Measurements from ENCODE around the gene COL19A1. TPM values are rescaled to one million over a fixed set of nuclear protein-coding genes. Genes with fewer than 3 reads are reported as not detected.

The COL19A1 gene
- total RNA-seq, 4 donors from 2014 or later = 0.19 TPM; not detected in 3

DNA sequence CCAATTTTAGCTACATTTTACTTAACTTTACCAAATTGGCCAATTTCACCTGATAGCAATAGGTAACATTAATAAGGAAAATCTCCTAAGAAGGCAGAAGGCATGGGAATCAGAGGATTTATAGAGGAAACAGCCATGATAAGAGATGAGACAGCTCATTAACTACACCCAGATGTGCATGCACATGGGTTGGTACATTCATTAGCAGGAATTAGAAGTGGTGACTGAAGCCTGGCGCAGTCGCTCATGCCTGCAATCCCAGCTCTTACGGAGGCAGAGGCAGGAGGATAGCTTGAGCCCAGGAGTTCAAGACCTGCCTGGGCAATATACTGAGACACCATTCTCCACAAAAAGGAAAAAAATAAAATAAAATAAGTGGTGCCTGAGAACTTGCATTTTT, 263.0 kb downstream of the COL19A1 start:
- no peak overlapping the region for H3K27ac ChIP-seq
- DNase-seq = no peak
- intact Hi-C loops (cut with DNase I) = no loop called here
- WGBS, 2 donors = 84 to 89% methylated on average over 3 of the region's 3 CpGs
- TF ChIP-seq, protein P1, sequence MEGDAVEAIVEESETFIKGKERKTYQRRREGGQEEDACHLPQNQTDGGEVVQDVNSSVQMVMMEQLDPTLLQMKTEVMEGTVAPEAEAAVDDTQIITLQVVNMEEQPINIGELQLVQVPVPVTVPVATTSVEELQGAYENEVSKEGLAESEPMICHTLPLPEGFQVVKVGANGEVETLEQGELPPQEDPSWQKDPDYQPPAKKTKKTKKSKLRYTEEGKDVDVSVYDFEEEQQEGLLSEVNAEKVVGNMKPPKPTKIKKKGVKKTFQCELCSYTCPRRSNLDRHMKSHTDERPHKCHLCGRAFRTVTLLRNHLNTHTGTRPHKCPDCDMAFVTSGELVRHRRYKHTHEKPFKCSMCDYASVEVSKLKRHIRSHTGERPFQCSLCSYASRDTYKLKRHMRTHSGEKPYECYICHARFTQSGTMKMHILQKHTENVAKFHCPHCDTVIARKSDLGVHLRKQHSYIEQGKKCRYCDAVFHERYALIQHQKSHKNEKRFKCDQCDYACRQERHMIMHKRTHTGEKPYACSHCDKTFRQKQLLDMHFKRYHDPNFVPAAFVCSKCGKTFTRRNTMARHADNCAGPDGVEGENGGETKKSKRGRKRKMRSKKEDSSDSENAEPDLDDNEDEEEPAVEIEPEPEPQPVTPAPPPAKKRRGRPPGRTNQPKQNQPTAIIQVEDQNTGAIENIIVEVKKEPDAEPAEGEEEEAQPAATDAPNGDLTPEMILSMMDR (IDR thresholded peaks at IDR 0.05) = no peak
- TF ChIP-seq POLR2A (IDR thresholded peaks at IDR 0.05) = no peak
- H3K9me3 ChIP-seq = no peaks in the 10 kb centered on the region
- no peaks in the 10 kb centered on the region for H3K4me1 ChIP-seq
- no peak overlapping the region for H3K4me3 ChIP-seq
- no peaks in the 10 kb centered on the region for H3K36me3 ChIP-seq
- no peaks in the 10 kb centered on the region for H3K27me3 ChIP-seq

DNA sequence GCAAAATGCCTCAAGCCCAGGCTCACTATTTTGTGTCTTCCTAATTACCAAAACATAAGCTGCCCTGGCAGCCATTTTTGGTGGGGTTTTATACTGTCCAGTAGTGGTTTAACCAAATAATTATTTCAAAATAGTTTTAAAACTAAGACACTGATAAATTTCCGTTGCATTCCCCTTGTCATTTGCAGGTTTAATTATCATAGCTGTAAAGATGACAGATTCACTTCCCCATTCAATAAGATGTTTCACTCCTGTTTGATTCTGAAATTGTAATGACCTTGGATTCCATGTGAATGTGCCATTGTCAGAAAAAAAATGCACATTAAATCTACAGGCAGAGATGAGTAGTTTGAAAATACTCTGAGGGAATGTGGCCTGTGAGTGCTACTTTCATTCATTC, 264.5 kb downstream of the COL19A1 start:
- WGBS, 2 donors = 64% methylated on average over 1 of the region's 1 CpG
- H3K4me3 ChIP-seq = no peak overlapping the region
- H3K4me1 ChIP-seq = no peaks in the 10 kb centered on the region
- H3K27ac ChIP-seq = no peak overlapping the region
- TF ChIP-seq, protein P1 (IDR thresholded peaks at IDR 0.05) = no peak
- no peak for TF ChIP-seq POLR2A (IDR thresholded peaks at IDR 0.05)
- no peak for DNase-seq
- H3K9me3 ChIP-seq = no peaks in the 10 kb centered on the region
- no peaks in the 10 kb centered on the region for H3K36me3 ChIP-seq
- H3K27me3 ChIP-seq = no peaks in the 10 kb centered on the region
- intact Hi-C loops (cut with DNase I) = no loop called here

DNA sequence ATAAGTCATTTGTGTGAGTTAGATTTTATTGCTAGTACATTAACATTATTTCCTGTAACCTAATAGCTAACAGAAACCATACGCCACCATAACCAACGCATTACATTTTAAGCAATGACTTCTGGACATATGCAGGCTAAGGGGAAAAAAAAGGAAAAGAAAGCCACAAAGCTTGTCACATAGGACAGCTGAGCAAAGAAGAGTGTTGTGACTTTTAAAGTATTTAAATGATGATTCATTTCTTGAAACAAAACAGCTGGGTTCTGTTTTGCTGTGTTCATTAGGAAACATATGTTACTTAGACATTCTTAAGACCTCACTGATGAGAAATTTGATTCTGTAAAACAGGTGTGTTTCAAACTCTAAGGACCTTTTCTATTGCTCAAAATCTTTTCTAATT, 265.2 kb downstream of the COL19A1 start:
- H3K4me1 ChIP-seq = no peaks in the 10 kb centered on the region
- TF ChIP-seq, protein P1 (IDR thresholded peaks at IDR 0.05) = no peak
- no peak for TF ChIP-seq POLR2A (IDR thresholded peaks at IDR 0.05)
- H3K36me3 ChIP-seq = no peaks in the 10 kb centered on the region
- H3K9me3 ChIP-seq = no peaks in the 10 kb centered on the region
- intact Hi-C loops (cut with DNase I) = no loop called here
- no peak overlapping the region for H3K27ac ChIP-seq
- DNase-seq = no peak
- H3K4me3 ChIP-seq = no peak overlapping the region
- 43 to 62% methylated on average over 2 of the region's 2 CpGs for WGBS, 2 donors
- no peaks in the 10 kb centered on the region for H3K27me3 ChIP-seq

DNA sequence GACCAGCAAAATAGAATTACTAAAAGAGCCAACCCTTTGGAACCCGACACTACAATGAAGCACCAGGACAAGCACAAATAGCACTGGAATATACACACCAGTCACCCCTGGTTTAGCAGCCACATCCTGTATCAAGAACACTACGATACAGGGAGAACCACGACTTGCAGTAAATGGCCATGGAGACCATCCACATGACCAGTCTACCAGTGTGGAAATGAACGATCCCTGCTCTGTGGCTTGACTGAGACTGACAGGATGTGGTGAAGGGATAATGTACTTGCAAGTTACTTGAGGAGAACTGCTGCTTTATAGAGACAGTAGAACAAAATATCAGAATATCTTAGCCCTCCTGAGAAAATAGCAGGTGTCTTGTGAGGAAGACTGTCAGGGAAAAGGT, 266.9 kb downstream of the COL19A1 start:
- no peak for TF ChIP-seq POLR2A (IDR thresholded peaks at IDR 0.05)
- TF ChIP-seq, protein P1 (IDR thresholded peaks at IDR 0.05) = no peak
- no peak overlapping the region for H3K4me3 ChIP-seq
- 62 to 70% methylated on average over 4 of the region's 4 CpGs for WGBS, 2 donors
- no peaks in the 10 kb centered on the region for H3K9me3 ChIP-seq
- no peaks in the 10 kb centered on the region for H3K36me3 ChIP-seq
- no peak for DNase-seq
- no peaks in the 10 kb centered on the region for H3K27me3 ChIP-seq
- no peak overlapping the region for H3K27ac ChIP-seq
- no peaks in the 10 kb centered on the region for H3K4me1 ChIP-seq
- intact Hi-C loops (cut with DNase I) = no loop called here

DNA sequence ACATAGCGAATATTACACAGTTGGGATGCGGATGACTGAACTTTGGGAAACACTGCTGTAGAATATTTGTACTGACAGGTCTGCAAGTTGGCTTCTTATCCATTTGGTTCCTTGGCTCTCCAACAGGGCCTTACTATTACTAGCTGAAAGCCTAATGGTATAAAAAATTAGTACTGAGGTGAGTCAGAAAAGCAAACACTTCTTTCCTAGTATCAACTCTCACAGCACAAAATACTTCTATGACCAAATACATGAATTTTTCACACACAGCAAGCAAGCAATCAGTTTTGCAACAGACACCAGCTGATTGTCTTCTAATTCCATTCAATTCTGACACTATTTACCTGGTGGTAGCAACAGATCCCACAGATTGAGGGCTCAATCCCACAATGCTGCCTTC, 268.2 kb downstream of the COL19A1 start:
- no peak for DNase-seq
- intact Hi-C loops (cut with DNase I) = no loop called here

More for the DNA sequence above, 268.2 kb downstream of the COL19A1 start:
- Histone ChIP-seq H3K27me3 (no peaks in the 10 kb centered on the region), H3K4me3 (no peak overlapping the region), H3K36me3 (no peaks in the 10 kb centered on the region), H3K27ac (no peak overlapping the region), H3K9me3 (no peaks in the 10 kb centered on the region), H3K4me1 (no peaks in the 10 kb centered on the region)
- TF ChIP-seq POLR2A (IDR thresholded peaks at IDR 0.05) = no peak
- TF ChIP-seq, protein P1 (IDR thresholded peaks at IDR 0.05) = no peak
- WGBS, 2 donors = 84 to 87% methylated on average over 2 of the region's 2 CpGs
